Left forelimb (tissue), 1 donor: ENCODE measurements around the gene NTN4.
A peak's percentile ranks its signal among the peaks of the same experiment; 100 is the strongest.

Experiments used
- DNase-seq: peaks from one replicate; pipeline ENCODE4 v3.0.0-alpha.2; 2018; ENCODE audit warnings: low spot score

Gene NTN4

GRCh38 chr12:95653771-95654546 lies 136.6 kb downstream of the NTN4 start:
- DNase-seq, result no peak

- no peak for DNase-seq
Measured at GRCh38 chr12:95651681-95652080, 138.9 kb downstream of the NTN4 start.

GRCh38 chr12:95648990-95649791 lies 141.4 kb downstream of the NTN4 start:
- no peak for DNase-seq

- peak; percentile 74 for DNase-seq
Measured at GRCh38 chr12:95646781-95647190, 143.8 kb downstream of the NTN4 start.

GRCh38 chr12:95643256-95643655 lies 147.3 kb downstream of the NTN4 start:
- no peak for DNase-seq

- no peak for DNase-seq
Measured at GRCh38 chr12:95642583-95642982, 148.0 kb downstream of the NTN4 start.

GRCh38 chr12:95641299-95641952 lies 149.1 kb downstream of the NTN4 start:
- no peak for DNase-seq

- no peak for DNase-seq
Measured at GRCh38 chr12:95640516-95640915, 150.0 kb downstream of the NTN4 start.

- no peak for DNase-seq
Measured at GRCh38 chr12:95637471-95638155, 153.0 kb downstream of the NTN4 start.

- no peak for DNase-seq
Measured at GRCh38 chr12:95637010-95637409, 153.6 kb downstream of the NTN4 start.

GRCh38 chr12:95634622-95635621 lies 155.6 kb downstream of the NTN4 start:
- DNase-seq, result no peak

GRCh38 chr12:95633732-95634465 lies 156.7 kb downstream of the NTN4 start:
- DNase-seq, result no peak

- no peak for DNase-seq
Measured at GRCh38 chr12:95633049-95633731, 157.4 kb downstream of the NTN4 start.

GRCh38 chr12:95630496-95630895 lies 160.1 kb downstream of the NTN4 start:
- DNase-seq, result no peak

- DNase-seq, result no peak
Measured at GRCh38 chr12:95629392-95629791, 161.2 kb downstream of the NTN4 start.

- no peak for DNase-seq
Measured at GRCh38 chr12:95626854-95627253, 163.7 kb downstream of the NTN4 start.

- no peak for DNase-seq
Measured at GRCh38 chr12:95625012-95625411, 165.6 kb downstream of the NTN4 start.

- DNase-seq, result no peak
Measured at GRCh38 chr12:95624589-95624988, 166.0 kb downstream of the NTN4 start.

GRCh38 chr12:95623554-95624170 lies 166.9 kb downstream of the NTN4 start:
- DNase-seq, result no peak
